GM21447 (cell line): Measurements from ENCODE around the gene TMEM236.
A peak's percentile ranks its signal among the peaks of the same experiment; 100 is the strongest.

Source experiments
- ATAC-seq: cut with Tn5 transposase; IDR thresholded peaks from one replicate; pipeline ENCODE4 v1.9.1; 2021; ENCODE audit not compliant: unreplicated experiment

TMEM236 gene

GRCh38 chr10:17740668-17741067 lies 11.3 kb upstream of the TMEM236 start:
- ATAC-seq: no peak

- ATAC-seq: no peak
Observed at GRCh38 chr10:17742918-17743317, 9.1 kb upstream of the TMEM236 start.

GRCh38 chr10:17743437-17743836 lies 8.6 kb upstream of the TMEM236 start:
- no peak for ATAC-seq

- no peak for ATAC-seq
Observed at GRCh38 chr10:17744341-17744861, 7.6 kb upstream of the TMEM236 start.

GRCh38 chr10:17747883-17748550 lies 4.0 kb upstream of the TMEM236 start:
- no peak for ATAC-seq

- no peak for ATAC-seq
Observed at GRCh38 chr10:17749890-17750289, 2.1 kb upstream of the TMEM236 start.

- ATAC-seq: peak; percentile 96
Observed at GRCh38 chr10:17756557-17757217, 4.7 kb downstream of the TMEM236 start.

GRCh38 chr10:17758200-17758599 lies 6.2 kb downstream of the TMEM236 start:
- no peak for ATAC-seq

- no peak for ATAC-seq
Observed at GRCh38 chr10:17758896-17759295, 6.9 kb downstream of the TMEM236 start.

GRCh38 chr10:17764142-17764541 lies 12.1 kb downstream of the TMEM236 start:
- no peak for ATAC-seq

GRCh38 chr10:17765602-17766001 lies 13.6 kb downstream of the TMEM236 start:
- ATAC-seq: no peak

- no peak for ATAC-seq
Observed at GRCh38 chr10:17766731-17767130, 14.7 kb downstream of the TMEM236 start.

GRCh38 chr10:17768496-17768895 lies 16.5 kb downstream of the TMEM236 start:
- no peak for ATAC-seq

- no peak for ATAC-seq
Observed at GRCh38 chr10:17768957-17769356, 17.0 kb downstream of the TMEM236 start.

GRCh38 chr10:17771017-17771416 lies 19.0 kb downstream of the TMEM236 start:
- no peak for ATAC-seq

GRCh38 chr10:17779784-17780183 lies 27.8 kb downstream of the TMEM236 start:
- no peak for ATAC-seq

- no peak for ATAC-seq
Observed at GRCh38 chr10:17780727-17781126, 28.7 kb downstream of the TMEM236 start.

- no peak for ATAC-seq
Observed at GRCh38 chr10:17781856-17782255, 29.9 kb downstream of the TMEM236 start.

- no peak for ATAC-seq
Observed at GRCh38 chr10:17782921-17783665, 31.1 kb downstream of the TMEM236 start.

- ATAC-seq: no peak
Observed at GRCh38 chr10:17783751-17784150, 31.8 kb downstream of the TMEM236 start.

- no peak for ATAC-seq
Observed at GRCh38 chr10:17784688-17785087, 32.7 kb downstream of the TMEM236 start.
